Effector CD8-positive, alpha-beta T cell (primary cell): ENCODE data around the gene IGF2.
"Not testable (repeated sequence)": the region's sequence is repeated elsewhere in the genome, so short reads cannot be mapped to it uniquely, and the experiment has no call there.

Experiments
- DNase-seq: peaks from one replicate; lab custom pipeline; 2025; lab: John Stamatoyannopoulos, UW
- total RNA-seq, 4 experiments: gene quantifications; one replicate each; lab custom pipeline; 2026; lab: John Stamatoyannopoulos, UW

Gene IGF2, protein sequence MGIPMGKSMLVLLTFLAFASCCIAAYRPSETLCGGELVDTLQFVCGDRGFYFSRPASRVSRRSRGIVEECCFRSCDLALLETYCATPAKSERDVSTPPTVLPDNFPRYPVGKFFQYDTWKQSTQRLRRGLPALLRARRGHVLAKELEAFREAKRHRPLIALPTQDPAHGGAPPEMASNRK
- 0 to 0.58 (median 0.04) reads per million in 4 experiments for total RNA-seq

DNA sequence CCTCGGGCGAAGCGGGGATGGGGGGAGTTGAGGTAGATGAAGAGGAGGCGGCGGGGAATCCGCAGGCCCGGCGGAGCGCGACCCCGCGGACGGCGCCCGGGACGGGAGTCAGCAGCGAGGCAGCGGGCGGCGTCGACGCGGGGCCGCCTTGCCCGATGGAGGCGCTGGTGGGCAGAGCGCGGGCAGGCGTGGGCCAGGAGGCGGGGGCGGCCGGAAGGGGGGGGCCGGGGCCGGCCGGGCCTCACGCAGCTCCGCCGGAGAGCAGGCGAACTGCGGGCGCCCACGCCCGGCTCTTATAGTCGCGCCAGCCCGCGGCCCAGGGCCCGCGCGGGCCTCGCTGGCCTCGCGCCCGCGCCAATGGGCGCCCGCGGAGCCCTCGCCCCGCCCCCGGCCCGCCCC is at the start of gene IGF2:
Gene IGF2, minus strand, starts transcription at position 267 of the 399 bp plus-strand sequence. CDS start 3,866 bp downstream, outside the sequence.
- no peak for DNase-seq

- DNase-seq = no peak
Measured at GRCh38 chr11:2188745-2189144, 49.6 kb upstream of the IGF2 start.

- no peak for DNase-seq
Measured at GRCh38 chr11:2187280-2187707, 48.1 kb upstream of the IGF2 start.

DNA sequence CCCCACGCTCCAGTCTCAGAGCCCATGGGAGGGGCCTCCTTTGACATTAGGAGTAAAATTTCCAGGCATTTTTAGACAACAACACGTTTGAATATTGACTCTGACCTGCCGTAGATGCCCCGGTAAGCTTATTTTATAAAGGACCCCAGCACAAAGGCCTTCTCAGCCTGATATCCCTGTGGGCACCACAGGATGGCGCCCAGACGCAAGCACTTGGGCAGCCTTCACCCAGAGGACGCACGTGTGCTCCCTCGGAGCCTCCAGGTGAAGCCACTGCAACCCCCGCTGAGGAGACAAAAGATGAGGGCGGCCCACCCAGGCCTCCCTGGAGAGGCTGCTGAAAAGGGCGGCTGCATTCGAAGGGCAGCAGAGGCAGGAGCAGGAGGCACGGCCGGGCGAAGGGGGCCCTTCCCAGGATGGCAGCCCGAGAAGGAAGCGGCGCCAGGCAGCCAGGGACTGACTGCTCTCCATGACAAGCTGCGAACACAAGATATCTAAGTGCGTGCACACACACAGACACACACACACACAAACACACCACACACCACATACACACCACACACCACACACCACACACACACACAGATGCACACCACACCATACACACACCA is 47.6 kb upstream of the IGF2 start:
- peak; percentile 39 for DNase-seq

DNA sequence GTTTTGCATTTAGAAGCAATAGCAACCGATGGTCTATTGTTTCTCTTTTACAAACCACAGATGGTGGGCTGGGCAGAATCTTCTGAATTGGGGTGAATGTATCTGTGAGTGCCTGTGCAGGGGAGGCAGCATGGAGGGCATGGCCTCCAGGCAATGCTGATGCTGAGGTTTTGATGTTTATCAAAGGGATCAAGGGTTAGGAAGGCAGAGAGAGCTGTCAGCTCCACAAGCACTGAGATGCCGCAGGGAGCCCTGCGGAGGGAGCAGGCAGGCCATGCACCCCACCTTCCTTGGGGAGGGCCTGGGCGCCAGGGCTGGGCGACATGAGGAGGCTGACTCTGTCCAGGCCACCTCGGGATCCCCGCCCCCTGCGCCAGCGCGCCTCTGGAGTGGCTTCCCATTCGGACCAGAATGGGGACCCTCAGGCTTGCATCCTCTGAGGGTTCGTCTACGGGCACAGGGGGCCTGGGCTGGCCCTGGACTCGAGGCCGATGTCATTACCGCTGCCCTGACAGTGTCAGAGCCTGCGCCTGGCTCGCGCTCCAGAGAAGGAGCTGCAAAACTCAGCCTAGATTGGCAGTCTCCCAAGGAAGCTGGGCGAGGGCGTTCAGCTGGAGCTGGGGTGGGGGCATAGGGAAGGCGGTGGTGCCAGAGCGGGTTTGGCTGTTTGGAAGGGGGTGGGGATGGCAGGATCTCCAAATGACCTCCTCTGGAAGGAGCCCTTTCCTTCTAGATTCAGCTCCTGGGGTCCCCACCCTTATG is 46.3 kb upstream of the IGF2 start:
- no peak for DNase-seq

- no peak for DNase-seq
Measured at GRCh38 chr11:2182692-2183474, 43.7 kb upstream of the IGF2 start.

DNA sequence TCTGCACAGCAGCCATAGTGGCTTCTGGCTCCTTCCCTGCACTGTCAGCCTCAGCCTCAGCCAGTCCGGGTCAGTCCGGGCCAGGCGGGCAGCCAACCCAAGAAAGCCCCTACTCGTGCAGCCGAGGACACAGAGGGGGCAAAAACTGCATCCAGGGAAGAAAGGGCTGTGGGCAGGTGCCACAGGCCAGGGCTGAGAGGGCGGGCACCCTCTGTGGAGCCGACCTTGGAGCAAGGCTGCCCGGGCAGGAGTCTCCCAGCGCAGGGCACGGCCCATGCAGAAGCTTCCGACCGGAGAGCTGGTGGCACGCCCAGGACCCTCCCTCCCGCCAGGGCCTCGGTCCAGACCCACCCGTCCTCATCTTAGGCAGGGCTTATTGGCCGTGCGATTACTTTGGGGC is 42.9 kb upstream of the IGF2 start:
- no peak for DNase-seq

- no peak for DNase-seq
Measured at GRCh38 chr11:2180789-2181370, 41.7 kb upstream of the IGF2 start.

DNA sequence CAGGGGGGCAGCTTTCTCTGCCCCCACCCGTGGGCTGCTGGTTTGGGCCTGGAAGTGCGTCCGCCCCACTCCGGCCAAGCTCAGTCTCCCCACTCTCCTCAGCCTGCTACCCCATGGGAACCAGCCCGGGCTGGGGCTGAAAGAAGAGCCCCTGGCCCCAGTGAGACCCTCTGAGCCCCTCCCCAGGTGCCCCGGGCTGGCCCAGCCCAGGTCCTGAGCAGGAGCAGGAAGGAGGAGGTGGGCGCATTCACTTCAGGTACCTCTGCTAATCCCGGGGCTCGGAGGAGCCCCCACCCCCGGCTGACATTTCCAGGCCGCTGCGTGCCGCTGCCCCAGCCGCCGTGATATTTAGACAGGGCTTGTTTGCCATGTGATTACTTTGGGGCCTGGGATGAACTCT is 41.2 kb upstream of the IGF2 start:
- no peak for DNase-seq

- no peak for DNase-seq
Measured at GRCh38 chr11:2179516-2179915, 40.3 kb upstream of the IGF2 start.

- no peak for DNase-seq
Measured at GRCh38 chr11:2178906-2179494, 39.8 kb upstream of the IGF2 start.

DNA sequence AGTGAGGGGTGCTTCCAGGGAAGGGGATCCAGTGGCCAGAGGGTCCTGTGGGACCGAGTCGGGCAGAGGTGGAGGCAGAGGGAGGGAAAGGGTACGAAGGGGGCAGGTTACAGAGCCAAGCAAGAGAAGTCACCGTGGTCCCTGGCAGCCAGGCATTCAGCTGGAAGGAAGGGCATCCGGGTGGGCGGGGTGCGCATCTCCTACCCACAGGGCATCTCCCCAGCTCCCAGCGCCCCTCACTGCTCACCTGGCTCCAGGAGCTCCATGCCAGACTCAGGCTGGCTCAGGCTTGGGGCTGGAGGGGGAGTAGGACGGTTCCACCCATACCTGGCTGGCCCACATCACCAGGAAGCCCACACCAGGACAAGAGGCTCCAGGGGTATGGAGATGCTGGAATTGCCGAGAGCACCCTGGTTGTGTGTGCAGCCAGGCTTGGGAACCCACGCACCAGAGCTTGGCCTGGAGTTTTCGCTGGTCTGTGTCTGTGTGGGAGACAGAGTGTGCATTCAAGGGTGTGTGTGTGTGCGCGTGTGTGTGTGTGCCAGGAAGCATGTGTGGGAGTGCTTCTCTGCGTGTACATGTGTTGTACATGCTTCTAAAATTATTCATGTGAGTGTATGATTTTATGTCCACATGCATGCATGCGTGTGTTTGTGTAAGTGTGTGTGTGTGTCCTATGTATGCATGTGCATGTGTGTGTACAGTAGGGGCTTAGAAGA is 39.0 kb upstream of the IGF2 start:
- DNase-seq = not testable (repeated sequence)

DNA sequence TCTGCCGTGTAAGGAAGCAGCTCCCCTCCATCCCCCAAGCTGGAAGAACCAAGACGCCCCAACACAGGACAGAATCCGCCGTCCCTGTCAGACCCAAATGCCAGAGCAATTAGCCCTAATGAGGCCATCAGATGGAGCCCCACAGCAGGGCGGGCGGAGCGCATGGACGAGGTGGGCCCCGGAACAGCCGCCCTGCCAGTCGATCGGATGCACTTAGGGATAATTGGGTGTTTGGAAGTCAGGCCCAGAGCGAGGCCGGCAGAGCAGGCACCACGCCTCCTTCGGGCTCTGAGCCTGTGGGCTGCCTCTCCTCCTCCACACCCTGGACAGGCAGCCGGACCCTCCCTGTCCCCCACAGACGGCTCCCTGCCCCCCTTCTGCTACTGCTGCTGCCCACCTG is 37.9 kb upstream of the IGF2 start:
- no peak for DNase-seq

DNA sequence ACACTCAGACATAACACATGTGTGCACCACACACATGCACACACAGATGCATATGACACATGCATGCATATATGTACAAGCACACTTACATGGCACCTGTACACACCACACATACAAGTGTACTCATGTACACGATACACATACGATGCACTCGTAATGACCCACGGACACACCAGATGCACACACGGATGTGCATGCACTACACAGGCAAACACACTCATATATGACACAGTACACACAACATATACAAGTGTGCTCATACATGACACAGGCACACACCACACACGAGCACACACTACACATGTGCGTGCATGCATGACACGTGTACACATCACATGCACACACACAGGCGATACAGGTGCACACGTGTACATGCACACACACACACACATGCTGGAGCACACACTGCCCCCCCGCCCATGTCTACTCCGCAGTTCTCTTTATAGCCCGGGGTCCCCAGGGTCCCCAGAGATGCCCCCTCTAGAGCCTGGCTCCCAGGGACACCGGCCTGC is 37.3 kb upstream of the IGF2 start:
- DNase-seq = no peak

- DNase-seq = no peak
Measured at GRCh38 chr11:2175659-2176058, 36.5 kb upstream of the IGF2 start.

DNA sequence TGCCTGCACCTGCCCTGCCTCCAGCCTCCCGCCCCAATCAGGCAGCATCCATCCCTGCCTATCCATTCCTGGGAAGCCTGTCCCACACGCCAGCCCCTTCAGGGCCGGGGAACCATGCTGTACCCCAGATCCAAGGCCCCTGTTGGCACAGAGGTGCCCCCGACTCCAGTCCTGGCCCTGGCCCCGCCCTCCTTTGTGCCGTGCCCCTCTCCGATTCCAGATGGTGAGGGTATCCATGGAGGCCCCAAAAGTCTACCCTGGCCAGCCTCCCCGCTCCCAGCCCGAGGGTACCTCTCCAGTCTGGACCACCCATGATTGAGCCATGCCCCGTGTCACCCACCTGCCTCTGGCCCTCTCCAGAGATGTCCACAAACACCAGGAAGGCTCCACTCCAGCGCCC is 35.2 kb upstream of the IGF2 start:
- no peak for DNase-seq

DNA sequence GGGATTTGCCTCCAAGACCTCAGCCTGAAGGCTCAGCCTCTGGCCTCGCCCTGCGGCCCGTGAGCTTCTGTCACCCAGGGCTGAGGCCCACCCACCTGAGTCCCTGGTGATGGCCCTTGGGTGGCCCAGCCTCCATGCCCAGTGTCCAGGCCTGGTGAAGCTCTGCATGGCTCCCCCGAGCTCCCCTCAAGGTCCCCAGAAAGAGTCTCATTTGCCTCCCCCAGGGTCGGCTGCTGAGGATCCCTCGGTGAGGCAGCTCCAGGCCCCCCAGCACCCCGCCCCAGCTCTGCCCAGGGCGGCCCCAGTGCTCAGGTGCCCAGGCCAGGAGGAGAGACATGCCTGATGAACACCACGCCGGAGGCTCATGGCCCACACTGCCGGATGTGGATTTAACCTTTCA is 34.6 kb upstream of the IGF2 start:
- no peak for DNase-seq

DNA sequence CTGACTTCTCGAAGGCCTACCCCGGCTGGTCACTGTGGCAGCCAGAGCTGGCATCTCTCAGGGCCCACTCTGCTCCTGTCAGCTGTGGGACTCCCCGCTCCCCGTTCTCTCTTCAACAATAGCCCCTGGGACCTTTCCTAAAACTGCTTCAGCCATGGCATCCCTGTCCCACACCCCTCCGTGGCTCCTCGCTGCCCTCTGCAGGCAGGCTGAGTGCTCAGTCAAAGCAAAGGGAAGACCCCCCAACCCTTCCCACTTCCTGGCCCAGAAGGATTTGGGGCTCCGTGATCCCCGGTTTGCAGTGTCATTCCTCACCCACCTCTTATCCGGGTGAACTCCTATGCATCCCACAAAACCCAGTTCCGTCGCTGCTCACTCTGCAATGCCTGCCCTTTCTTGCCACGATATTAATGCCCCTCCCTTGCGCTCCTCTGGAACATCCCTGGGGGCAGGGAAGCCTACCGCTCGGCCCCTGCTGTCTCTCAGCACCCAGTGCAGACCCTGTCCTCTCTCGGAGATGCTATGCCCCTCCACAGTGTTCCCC is 34.0 kb upstream of the IGF2 start:
- DNase-seq = no peak

DNA sequence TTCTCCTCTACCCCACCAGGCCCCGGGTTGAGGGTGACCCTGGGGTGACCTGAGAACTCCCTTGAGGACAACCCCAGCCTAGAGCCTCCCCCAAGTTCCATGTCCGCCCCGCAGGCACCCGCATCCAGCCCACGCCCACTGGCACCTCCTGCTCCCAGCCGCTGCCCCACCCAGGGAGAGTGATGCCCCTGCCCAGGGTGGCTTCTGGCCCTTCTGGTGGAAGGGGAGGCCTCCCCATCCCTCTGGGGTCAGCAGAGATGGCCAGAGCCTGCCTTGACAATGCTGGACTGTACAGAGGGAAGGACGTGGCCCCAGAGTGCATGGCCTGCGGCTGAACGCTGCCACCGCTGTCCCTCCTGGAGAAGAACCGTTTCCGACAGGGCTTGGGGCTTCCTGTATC is 33.5 kb upstream of the IGF2 start:
- no peak for DNase-seq

DNA sequence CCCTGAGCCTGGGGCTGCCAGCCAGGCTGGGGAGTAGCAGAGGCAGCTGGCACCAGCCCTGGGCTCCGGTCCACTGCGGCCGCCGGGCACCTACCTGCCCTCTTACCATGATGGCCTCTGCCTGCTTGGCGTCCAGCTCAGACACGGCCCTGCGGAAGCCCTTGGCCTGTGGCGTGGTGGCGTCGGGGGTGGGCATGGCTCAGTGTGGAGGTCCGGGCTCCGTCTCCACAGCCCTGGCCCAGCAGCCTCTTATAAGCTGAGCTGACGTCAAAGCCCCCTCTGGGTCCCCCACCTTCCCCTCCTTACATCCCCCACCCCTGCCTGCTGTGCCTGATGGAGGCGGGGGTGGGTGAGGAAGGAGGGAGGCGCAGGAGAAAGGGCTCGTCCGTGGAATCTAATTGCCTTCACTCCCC is 32.4 kb upstream of the IGF2 start, which contains the start of gene TH:
Gene TH, minus strand, starts transcription at position 225 of the 413 bp plus-strand sequence. Its CDS starts 29 bp downstream, at position 196.
- DNase-seq = no peak
